Left forelimb (tissue), 1 donor: Measurements from ENCODE around the gene BDH1.

Source experiments
- DNase-seq: peaks from one replicate; pipeline ENCODE4 v3.0.0-alpha.2; 2018; ENCODE audit warnings: low spot score

The BDH1 gene

GRCh38 chr3:197505796-197506548 lies 49.8 kb downstream of the BDH1 start:
- DNase-seq, result no peak

- no peak for DNase-seq
Observed at GRCh38 chr3:197504641-197505121, 51.1 kb downstream of the BDH1 start.

DNA sequence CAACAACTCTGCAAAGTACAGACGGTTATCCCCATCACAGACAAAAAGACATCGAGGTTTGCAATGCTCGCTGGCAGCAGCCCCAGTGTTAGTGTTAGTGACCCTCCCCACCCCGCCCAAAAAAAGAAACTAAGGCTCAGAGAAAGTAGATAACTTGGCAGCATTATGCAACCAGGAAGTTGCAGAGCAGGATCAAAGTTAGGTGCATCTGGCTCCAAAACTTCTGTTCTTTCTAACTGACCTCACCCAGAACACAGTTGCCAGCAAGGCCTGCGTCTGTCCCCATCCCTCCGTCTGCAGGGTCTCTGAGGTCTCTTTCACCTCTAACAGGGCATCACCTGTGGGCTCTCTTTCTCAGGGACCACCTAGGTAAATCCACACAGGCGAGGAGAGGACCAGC lies 51.5 kb downstream of the BDH1 start:
- no peak for DNase-seq

GRCh38 chr3:197503652-197504051 lies 52.1 kb downstream of the BDH1 start:
- DNase-seq, result no peak

GRCh38 chr3:197501879-197502620 lies 53.7 kb downstream of the BDH1 start:
- no peak for DNase-seq

GRCh38 chr3:197501496-197501878 lies 54.3 kb downstream of the BDH1 start:
- DNase-seq, result no peak

DNA sequence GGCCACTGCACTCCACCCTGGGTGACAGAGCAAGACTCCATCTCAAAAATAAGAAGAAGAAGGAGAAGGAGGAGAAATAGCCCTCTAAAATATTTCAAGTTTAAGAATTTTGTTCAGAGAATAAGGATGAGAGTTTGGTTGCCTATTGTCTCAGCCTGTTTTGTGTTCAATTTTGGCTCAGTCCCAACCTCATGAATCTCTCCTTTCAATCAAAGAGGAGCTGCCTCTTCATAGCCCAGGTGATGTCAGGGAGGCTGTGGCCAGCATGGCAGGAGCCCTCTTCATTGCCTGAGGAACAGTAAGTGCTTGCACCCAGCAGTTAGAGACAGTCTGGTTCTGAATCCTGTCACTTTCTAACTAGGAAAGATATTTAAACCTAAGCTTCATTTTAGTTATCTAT lies 55.0 kb downstream of the BDH1 start:
- DNase-seq, result no peak

DNA sequence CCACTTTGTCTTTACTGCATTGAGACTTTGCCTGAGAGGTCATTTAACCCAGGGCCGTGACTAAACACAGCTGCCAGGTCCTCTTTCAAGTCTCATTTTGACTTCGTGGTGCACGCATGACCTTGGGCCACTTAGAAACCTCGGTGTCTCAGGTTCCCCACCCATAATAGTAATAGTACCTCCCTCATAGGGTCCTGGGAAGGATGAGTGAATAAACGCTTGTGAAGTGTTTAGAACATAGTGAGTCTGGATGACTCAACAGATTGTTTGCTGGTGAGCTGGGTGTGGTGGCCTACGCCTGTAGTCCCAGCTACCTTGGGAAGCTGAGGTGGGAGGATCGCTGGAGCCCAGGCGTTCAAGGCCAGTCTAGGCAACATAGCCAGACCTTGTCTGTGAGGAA lies 56.3 kb downstream of the BDH1 start:
- no peak for DNase-seq

- DNase-seq, result no peak
Observed at GRCh38 chr3:197498499-197499241, 57.1 kb downstream of the BDH1 start.

DNA sequence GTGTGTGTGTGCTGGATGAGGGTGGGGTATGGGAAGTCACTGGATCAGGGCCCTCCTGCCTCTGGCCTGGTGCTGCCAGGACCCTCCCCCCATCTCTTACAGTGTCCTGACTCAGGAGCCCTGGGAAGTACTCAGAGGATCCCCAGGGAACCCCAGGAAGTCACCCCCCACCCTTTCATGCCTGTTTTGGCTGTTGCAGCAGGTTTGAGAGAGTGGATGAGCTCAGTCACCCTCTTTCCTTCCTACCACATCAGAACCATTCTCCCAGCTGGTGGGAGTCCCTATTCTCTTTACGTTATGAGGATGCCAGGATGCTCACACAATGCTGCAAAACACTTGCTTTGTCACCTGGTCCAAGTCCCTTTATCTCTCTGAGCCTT lies 59.0 kb downstream of the BDH1 start:
- no peak for DNase-seq

DNA sequence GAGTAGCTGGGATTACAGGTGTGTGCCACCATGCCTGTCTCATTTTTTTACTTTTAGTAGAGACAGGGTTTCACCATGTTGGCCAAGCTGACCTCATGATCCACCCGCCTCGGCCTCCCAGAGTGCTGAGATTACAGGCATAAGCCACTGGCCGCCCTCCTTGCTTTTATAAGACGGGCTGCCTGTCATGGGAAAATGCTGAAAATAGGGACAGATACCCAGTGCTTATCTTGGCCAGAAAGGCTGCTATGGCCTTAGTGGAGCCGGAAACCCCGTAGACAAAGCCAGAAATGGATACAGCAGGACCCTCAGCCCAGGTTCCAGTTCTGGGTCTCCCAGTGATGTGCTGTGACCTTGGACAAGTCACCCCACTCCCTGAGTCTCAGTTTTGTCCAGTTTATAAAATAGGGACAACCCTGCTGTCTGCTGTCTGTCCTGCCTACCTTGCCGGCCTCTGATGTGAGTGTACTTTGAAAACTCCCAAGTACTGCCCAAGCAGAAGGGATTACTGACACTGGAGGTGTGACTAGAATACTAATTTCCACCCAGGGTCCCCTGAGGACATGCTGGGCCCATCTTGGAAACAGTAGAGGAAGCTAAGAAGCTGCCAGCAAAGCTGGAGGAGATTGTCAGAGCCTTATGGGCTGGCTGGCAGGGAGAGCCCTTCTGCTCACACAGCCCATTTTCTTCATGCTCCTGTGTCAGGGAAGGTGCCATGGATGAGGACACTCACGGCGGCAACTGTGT lies 59.6 kb downstream of the BDH1 start:
- no peak for DNase-seq

DNA sequence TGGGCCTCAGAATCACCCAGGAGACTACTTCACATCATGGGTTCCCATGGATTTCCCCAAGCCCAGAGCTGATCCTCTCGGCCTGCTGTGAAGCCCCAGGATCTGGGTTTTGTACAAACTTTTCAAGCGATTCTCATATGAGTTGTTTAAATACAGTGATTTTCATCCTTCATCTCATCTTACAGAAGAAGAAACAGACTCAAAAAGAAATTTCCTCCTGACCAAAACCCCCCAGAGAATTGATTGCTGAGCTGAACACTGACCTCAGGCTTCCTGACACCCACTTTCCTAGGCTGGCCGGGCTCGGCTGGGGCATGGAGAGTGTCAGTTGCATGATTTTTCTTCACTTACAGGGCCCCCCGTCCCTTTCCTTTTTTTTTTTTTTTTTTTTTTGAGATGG lies 60.3 kb downstream of the BDH1 start:
- no peak for DNase-seq

GRCh38 chr3:197495059-197495455 lies 60.7 kb downstream of the BDH1 start:
- no peak for DNase-seq

GRCh38 chr3:197494366-197495058 lies 61.3 kb downstream of the BDH1 start:
- DNase-seq, result no peak

- DNase-seq, result no peak
Observed at GRCh38 chr3:197493049-197493448, 62.7 kb downstream of the BDH1 start.

DNA sequence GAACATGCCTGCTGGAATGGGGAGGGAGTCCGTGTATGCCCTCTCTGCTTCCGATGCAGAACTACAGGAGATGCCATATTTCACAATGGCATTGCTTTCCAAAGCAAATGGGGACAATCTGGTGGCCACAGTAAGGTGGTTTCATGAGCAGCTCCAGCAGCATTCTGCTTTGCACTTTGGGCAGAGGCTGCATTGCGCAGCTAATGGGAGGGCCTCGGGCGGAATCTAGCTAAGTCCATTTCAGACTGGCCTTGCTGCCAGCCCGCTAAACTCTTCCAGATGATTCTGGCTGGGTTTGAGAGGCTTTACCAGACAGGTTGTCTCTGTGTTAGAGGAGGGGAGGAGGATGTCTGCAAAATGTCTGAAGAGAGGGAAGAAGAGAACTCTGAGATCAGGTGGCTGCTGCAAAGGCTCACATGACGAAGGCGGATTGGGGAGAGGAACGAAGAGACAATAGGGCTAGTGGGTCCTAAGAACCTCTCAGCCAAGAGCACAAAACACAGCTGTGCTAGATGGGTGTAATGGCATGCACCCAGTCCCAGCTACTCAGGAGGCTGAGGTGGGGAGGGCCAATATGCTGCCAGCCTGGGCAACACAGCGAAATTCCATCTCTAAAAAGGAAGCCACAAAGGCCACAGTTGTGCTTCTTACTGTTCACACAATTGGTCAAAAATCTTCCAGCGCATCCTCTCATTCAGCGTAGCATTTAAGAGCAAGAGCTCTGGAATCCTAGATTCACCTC lies 63.7 kb downstream of the BDH1 start:
- DNase-seq, result no peak

- no peak for DNase-seq
Observed at GRCh38 chr3:197491478-197491877, 64.3 kb downstream of the BDH1 start.

- no peak for DNase-seq
Observed at GRCh38 chr3:197490098-197491058, 65.4 kb downstream of the BDH1 start.

DNA sequence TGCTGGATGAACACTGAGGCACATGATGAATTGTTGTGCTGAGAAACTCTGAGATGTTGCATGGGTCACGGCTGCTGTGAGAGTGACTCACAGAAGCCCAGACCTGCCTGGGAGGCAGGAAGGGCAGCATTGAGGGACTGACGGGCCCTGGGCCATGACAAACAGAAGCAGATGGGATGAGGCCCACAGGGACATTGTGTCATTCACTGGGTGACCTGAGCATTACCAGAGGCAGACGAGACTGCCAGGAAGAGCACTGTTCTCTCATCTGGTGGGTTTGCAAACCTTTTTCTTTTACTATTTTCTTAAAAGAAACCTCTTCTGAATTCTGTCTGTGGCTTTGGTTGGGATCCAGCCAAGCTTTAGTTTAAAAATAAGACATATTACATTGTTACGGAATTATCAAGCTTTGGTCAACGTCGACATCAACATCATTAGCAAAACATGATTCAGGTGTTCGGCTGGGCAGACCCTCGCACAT lies 67.8 kb downstream of the BDH1 start:
- DNase-seq, result no peak
